WI38 (cell line): ENCODE measurements around the gene SLC9A1.

Source experiments
- H3K4me3 ChIP-seq: 2 replicates; pipeline ENCODE4 v1.5.1; 2011; ENCODE audit warnings: low read depth, mild to moderate bottlenecking, control low read depth, low read length
- CTCF ChIP-seq: IDR thresholded peaks from 2 replicates; pipeline ENCODE4 v1.5.1; 2012; ENCODE audit warnings: low read depth, mild to moderate bottlenecking, control low read depth, low read length

SLC9A1 gene

GRCh38 chr1:27150641-27151040 lies 4.3 kb downstream of the SLC9A1 start:
- no peak overlapping the region for H3K4me3 ChIP-seq
- TF ChIP-seq CTCF: no peak

- no peak overlapping the region for H3K4me3 ChIP-seq
- no peak for TF ChIP-seq CTCF
These were observed 4.7 kb downstream of the SLC9A1 start for GRCh38 chr1:27150183-27150582.

- H3K4me3 ChIP-seq: no peak overlapping the region
- TF ChIP-seq CTCF: no peak
These were observed 5.2 kb downstream of the SLC9A1 start for GRCh38 chr1:27149762-27150113.

GRCh38 chr1:27149084-27149761 lies 5.7 kb downstream of the SLC9A1 start:
- TF ChIP-seq CTCF: no peak
- no peak overlapping the region for H3K4me3 ChIP-seq

- no peak overlapping the region for H3K4me3 ChIP-seq
- TF ChIP-seq CTCF: no peak
These were observed 6.3 kb downstream of the SLC9A1 start for GRCh38 chr1:27148591-27148990.

GRCh38 chr1:27147842-27148518 lies 6.9 kb downstream of the SLC9A1 start:
- no peak for TF ChIP-seq CTCF
- H3K4me3 ChIP-seq: no peak overlapping the region

GRCh38 chr1:27145934-27146354 lies 9.0 kb downstream of the SLC9A1 start:
- no peak overlapping the region; the same call in 1 of the 2 replicates for H3K4me3 ChIP-seq
- no peak for TF ChIP-seq CTCF
